CD4-positive, alpha-beta T cell treated with Interleukin-15 for 1 hour (primary cell): ENCODE results near the gene ACSF3.

Experiments used
- DNase-seq: peaks from one replicate; pipeline ENCODE4 v3.0.0-alpha.2; 2020

ACSF3 gene

DNA sequence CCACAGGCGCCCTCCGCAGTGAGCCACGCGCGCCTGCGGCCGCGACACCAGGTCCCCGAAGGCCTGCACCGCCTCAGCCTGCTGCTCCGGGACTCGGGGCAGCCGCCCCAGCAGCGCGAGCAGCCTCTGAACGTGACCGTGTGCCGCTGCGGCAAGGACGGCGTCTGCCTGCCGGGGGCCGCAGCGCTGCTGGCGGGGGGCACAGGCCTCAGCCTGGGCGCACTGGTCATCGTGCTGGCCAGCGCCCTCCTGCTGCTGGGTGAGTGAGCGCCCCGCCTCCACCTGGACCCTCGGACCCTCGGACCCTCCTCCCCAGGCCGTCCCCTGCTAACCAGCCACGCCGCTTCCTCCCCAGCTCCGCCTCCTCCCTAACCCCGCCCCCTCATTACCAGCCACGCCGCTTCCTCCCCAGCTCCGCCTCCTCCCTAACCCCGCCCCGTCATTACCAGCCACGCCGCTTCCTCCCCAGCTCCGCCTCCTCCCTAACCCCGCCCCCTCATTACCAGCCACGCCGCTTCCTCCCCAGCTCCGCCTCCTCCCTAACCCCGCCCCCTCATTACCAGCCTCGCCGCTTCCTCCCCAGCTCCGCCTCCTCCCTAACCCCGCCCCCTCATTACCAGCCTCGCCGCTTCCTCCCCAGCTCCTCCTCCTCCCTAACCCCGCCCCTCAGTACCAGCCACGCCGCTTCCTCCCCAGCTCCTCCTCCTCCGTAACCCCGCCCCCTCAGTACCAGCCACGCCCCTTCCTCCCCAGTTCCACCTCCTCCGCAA, 98.7 kb downstream of the ACSF3 start:
- DNase-seq, result peak; percentile 88

DNA sequence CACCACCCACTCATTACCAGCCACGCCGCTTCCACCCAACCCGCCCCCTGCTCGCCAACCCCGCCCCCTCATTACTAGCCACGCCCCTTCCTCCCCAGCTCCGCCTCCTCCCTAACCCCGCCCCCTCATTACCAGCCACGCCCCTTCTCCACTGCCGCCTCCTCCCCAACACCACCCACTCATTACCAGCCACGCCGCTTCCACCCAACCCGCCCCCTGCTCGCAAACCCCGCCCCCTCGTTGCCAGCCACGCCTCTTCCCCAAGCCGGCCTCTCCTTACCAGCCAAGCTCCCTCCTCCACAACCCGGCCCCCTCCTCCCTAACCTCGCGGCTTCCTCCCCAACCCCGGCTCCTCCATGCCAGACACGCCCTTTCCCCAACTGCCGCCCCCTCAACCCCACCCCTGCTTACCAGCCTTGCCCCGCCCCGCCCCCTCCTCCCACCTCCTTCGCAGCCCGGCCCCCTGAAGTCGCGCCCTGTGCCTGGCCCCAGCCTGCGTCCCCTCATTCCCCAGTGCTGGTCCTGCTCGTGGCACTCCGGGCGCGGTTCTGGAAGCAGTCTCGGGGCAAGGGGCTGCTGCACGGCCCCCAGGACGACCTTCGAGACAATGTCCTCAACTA, 99.4 kb downstream of the ACSF3 start:
- peak; percentile 76 for DNase-seq

DNA sequence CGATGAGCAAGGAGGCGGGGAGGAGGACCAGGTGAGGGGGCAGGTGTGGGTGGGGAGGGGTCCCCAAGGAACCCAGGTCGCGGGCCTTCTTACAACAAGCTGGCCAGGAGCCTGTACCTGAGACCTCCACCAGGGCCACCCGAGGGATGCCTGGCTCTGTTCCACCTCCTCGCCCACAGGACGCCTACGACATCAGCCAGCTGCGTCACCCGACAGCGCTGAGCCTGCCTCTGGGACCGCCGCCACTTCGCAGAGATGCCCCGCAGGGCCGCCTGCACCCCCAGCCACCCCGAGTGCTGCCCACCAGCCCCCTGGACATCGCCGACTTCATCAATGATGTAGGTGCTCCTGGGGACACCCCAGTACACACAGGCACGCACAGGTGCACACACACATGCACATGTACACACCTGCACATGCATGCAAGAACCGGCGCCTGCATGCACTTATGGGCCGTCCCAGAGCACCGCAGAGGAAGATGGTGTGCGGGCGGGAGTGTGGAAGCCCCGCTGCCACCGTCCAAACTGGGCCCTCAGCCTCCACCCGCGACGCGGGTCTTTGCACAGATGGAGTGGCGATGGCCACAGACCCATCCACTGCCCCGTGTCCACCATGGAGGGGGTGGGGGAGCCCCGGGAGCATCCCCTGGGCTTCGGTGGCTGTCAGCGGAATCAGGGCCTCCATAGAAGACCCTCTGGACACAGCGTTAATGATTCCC, 100.1 kb downstream of the ACSF3 start:
- DNase-seq, result no peak

DNA sequence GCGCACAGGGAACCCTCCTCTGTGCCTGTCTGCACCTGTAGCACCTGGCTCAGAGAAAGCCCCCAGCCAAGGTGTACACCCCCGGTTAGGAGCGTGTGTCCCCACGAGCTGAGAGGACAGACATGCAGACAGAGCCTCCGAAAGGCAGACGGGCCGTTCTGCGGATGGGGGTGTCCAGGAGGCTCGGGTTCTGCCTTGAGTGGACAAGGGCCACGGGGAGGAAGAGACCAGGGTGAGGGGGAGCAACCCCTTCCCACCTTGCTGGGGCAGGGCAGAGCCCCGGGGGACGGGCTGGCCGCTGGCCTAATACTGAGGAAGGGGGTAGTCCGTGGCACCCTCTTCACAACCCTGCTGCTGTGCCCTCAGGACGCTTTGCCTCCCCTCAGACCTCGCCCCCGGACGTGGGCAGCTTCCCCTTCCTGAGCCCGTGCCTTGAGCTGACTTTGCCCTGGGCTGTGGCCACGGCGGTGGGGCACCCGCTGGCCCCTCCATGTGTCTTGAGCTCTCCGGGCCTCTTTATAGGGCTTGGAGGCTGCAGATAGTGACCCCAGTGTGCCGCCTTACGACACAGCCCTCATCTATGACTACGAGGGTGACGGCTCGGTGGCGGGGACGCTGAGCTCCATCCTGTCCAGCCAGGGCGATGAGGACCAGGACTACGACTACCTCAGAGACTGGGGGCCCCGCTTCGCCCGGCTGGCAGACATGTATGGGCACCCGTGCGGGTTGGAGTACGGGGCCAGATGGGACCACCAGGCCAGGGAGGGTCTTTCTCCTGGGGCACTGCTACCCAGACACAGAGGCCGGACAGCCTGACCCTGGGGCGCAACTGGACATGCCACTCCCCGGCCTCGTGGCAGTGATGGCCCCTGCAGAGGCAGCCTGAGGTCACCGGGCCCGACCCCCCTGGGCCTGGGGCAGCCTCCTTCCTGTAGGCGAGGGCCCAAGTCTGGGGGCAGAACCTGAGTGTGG, 101.0 kb downstream of the ACSF3 start:
- DNase-seq, result no peak

DNA sequence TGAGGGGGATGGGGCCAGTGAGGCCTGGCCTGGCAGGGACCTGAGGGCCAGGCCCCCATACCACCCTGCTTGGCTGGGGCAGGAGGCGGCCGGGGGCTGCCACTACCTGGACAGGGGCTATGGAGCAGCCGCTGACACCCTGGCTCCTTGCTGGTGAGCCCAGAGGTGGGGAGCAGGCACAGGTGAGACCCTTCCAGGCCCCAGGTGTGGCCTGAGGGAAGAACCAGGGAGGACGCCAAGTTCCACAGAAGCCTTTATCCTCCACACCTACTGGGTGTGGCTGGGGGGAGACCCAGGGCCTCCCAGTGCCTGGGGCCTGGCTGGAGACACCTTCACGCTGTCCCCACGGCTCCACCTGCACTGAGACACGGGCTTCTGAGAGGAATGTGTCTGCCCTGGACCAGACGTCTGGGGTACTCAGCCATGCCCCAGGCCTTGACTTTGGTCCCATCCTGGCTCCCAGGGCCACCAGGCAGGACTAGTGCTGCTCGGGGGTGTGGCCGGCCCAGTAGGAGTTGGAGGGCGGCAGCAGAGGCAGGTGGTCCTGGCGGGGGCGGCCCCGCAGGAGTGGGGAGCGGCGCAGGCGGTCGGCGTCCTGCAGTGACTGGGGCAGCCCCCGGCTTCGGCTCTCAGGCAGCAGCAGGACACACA, 102.0 kb downstream of the ACSF3 start:
- DNase-seq, result no peak

DNA sequence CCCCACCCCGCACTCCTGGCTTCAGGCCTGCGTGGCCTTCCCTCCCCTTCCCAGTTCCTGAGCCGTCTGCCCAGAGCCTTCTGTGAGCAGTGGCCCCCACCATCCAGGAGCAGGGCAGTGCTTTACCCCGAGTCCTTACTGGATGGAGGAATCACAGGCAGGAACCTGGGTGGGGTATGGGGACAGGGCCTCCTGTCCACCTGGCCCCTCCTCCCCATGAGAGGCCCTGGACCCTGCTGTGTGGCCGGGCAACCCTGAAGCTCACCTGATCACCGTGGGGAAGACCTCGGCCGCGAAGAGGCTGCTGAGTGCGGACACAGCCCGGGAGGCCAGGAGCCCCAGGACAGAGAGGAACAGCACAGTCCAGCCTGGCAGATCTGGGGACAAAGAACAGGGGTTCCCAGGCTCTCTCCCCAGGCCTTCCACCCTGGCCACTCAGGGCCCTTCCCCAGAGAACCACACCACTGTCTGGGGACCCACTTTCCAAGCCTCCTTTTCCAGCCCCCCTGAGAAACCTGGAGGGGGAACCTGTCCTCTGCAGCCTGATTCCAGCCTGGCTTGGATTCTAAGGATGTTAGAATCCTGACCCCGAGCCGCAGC, 103.5 kb downstream of the ACSF3 start:
- peak; percentile 13 for DNase-seq

DNA sequence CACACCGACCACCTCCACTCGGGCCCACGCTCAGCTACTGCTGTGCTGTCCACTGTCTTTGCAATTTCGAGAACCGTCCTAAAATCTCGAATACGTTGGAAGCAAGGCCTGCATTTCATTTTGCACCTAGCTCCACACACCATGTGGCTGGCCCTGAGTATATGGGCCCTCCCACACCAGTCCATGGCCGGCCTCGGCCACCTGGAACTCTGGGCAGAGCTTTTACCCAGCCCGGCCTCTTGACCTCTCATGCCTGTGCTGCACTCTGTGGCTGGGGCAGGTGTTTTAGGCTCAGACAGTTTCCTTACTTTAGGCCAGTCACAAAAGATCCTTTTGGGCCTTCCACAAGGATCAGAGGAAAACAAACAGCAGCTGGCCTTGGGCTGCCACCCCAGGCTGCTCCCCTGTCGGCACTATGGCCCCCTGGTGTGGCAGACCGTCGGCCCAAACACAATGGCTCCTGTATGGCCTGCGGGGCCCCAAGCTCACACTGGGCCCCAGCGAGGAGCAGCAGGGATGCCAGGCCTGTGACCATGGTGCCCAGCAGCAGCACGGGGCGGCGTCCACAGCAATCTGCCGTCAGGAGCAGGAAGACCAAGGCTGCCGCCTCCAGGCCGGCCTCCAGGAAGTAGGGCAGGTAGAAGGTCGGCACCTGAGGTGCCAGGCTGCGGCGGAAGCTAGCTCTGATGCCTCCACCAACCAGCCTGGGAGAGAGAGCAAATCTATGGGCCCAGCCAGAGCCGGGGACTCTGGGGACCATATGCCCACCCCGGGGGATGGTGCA, 104.2 kb downstream of the ACSF3 start:
- peak; percentile 11 for DNase-seq

DNA sequence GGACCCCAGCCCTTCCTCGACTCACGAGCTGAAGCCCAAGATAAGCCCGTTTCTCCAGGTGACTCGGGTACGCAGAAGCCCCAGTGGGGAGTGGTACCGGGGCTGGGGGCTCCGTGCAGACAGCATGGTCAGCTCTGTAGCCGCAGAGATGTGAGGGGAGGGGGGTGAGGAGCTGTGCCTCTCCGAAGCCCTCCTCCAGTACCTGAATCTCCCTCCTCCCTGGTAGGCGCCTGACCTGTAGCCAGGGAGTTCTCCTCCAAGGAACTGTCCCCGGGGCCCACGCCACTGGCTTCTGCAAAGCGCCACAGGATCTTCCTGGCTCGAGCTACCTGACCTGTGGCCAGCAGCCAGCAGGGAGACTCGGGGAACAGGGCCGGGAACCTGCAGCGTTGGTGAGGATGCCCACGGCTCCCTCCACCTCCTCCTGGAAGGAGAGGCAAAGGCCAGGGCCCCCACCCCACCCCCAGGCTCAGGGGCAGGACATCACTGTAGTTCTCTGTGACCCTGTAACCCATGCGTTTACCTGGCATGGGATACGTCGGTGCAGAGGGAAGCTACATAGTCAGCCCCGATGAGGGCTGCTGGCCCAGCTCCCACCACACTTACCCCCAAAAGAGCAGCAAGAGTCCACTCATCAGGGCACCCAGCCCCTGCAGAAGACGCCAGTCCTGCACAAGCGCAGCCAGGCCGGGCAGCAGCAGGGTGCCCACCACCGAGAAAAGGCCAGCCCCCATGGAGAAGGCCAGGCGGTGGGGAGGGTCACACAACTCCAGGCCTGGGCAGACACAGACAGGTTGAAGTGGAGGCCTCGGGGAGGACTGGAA, 105.0 kb downstream of the ACSF3 start:
- DNase-seq, result peak; percentile 12

DNA sequence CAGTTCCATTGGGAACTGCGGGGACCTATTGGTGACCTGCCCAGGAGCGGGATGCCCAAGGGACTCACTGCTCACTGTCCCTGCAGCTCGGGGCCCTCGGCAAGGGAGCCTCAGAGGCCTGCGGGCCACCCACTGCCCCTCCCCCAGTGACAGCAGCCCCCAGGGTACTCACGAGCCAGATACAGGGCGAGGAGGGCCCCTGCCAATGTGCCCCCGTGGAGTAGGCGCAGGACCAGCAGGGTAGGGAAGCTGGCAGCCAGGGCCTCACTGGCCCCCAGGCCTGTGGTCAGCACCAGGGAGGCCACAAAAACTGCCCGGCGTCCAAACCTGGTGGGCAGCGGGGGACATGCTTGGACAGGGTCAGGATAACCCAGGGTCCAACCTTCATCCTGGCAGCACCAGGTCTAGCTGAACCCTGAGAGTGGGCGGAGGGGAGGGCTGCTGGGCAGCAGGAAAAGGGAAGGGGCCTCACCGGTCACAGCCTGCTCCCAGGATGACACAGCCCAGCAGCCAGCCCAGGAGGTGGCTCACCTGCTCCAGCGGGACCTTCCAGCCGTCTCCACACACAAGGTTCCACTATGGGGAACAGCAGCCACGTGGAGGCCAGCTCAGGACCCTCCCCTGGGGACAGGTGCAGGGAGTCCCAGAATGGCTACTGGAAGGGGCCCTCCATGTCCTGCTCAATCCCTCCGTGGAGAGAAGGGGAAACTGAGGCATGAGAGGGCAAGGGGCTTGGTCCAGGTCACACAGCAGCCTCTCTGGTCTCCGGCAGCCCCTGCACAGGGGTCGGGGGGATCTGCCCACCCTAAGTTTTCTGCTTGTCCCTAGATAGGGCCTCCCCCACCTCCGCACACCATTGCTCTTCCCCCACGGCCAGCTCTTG, 105.8 kb downstream of the ACSF3 start:
- DNase-seq, result peak; percentile 15

DNA sequence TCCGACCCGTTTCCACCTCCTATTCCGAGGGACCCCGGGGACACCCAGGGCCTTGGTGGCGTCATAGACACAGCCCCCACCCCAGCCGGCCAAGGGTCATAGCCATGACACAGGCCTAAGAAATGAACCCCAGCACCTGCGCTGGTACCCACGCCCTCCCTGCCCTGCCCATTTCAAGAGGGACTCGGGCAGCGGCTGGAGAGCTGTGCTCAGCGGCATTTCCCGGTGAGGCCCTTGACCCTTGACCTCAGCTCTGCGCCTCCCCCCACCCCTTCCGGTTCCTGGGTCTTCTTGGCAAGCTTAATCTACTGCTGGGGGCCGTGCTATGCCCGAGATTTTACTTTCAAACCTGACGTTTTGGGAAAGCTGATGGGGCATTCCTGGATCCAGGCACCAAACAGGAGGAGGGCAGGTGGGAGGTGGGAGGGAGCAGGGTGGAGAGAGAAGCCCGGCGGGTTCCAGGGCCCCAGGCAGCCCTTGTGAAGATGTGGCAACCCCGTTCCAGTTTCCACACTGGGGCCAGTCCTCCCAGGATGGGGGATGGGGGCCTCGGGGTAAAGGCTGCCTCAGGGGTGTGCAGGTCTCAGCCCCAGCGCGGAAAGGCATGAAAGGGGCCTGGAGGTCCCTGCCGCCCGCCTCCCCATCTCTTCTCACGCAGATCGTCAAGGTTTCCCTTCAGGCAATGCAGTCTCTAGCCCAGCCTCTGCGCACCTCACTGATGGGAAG, 106.6 kb downstream of the ACSF3 start, which contains the start of gene SLC22A31:
Gene SLC22A31, minus strand, starts transcription at position 414 of the 726 bp plus-strand sequence. Its CDS starts 36 bp downstream, at position 378.
- peak; percentile 15 for DNase-seq

DNA sequence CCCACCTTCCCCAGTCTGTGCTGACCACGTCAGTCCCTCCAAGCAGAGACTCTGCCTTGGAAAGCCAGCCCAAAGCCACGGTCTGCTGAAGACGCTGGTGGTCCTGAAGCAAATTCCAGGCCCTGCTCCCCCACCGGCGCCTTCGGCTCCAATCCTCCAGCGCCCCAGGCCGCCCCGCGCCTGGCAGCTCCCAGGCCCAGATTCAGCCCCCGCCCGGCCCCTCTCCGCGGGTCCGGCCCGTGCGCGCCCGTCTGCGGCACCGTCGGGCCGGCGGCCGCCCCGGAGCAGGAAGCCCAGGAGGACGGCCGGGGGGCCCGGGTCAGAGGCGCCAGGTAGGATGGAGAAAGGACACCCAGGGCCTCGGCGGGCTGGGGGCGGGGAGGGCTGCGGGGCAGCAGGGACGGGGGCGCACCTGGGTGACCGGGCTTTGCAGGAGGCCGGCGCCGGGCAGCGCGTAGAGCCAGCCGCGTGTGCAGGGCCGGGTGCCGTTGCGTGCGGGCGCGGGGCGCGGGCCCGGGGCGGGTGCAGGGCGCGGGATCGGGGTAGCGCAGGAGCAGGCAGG, 107.3 kb downstream of the ACSF3 start:
- peak; percentile 10 for DNase-seq

DNA sequence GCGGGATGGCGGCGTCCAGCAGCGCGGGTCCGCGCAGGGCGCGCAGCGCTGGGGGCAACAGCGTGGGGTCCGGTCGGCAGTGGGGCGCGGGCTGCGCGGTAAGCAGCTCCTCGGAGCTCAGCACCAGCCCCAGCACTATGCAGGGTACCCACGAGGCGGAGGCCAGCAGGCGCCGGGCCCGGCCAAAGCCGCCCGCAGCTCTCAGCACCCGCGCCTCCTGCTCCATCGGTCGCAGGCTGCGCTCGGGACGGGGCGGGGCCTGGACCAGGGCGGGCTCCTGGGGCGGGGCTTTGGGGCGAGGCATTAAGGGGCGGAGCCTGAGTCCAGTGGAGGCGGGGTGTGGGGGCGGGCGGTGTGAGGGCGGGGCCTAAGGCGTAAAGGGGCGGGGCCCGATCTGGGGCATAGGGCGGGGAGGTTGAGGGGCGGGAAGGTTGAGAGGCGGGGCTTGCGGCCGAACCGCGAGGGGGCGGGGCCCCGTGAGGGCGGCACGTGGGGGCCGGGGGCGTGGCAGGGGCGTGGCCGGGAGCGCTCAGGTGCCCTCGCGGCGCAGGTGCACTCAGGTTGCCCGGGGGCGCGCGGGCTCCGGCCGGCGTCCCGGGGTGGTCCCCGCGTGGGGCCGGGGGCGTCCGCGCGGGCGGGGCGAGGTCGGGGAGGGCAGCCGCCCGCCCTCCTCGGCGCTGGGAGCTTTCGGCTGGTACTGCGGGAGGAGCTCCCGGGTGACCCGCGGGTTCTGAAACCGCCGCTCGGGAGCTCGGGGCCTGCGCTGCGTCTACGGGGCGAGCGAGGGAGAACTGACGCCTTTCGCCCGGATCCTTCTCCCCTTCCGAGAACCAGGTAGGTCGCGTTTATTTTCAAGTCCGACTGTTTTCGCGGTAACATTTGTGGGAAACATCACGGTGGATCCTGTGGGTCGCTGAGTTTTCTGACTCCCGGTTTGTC, 108.1 kb downstream of the ACSF3 start:
- DNase-seq, result peak; percentile 78

DNA sequence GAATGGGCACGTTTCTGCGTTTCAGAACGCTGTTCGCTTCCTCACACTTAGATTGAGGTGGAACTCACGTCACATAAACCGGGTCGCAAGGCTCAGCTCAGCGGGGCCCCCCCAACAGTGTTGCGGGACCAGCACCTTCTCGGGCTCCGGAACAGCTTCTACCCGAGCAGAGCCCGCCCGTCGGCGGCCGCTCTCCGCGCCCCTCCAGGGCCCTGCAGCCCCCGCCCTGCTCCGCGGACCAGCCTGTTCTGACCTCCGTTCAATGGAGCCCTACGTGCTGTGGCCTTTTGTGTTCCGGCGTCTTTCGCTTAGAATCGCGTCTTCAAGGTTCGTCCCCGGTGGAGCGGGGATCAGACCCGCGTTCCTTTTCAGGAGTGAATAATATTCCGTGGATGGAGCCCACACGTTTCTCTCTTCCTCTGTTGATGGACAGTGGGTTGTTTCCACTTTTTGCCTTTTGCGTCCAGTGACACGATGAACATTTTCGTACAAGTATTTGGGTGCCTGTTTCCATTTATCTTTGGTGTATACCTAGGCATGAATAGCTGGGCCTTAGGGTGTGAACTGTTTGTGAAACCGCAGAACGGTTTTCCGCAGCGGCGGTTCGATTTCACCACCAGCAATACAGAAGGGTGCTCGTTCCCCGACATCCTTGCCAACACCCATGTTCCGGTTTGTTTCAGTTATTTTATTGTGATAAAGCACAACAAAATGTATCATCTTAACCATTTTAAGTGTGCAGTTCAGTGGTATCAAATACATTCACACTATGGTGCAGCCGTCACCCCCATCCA, 109.0 kb downstream of the ACSF3 start:
- DNase-seq, result no peak
